ENCODE results near the gene DGKE. TPM values are rescaled to one million over a fixed set of nuclear protein-coding genes. Genes with fewer than 3 reads are reported as not detected.

DGKE gene
- 36.4 TPM for total RNA-seq

GRCh38 chr17:56833809-56834379 is at the start of gene DGKE, which contains the start of gene C17orf67:
Gene DGKE, plus strand, starts transcription at chr17:56834151. Its CDS starts 645 bp downstream, at chr17:56834796.
Gene C17orf67, minus strand, starts transcription at chr17:56833920. Its CDS starts 18,110 bp downstream, at chr17:56815810.

GRCh38 chr17:56913867-56914580 is 80.1 kb downstream of the DGKE start, which contains the start of gene TRIM25:
Gene TRIM25, minus strand, starts transcription at chr17:56914049. Its CDS starts 61 bp downstream, at chr17:56913988.

Small RNA genes within 50 kb of the gene (small RNA-seq; reads per million reads assigned to genes)
- gene AC015912.2 (not detected), gene RNU6-1158P (not detected)

Other genes starting within 250 kb of the DGKE start
- 9.0 TPM for gene NOG, start 240.5 kb upstream of the DGKE start, total RNA-seq
- gene C17orf67, start 231 bp upstream of the DGKE start, total RNA-seq, result 3.2 TPM
- gene TRIM25, start 79.9 kb downstream of the DGKE start, total RNA-seq, result 5.1 TPM
- 23.3 TPM for gene COIL, start 126.9 kb downstream of the DGKE start, total RNA-seq
- gene SCPEP1, start 144.0 kb downstream of the DGKE start, total RNA-seq, result 10.8 TPM